Activated naive CD8-positive, alpha-beta T cell (primary cell): ENCODE measurements around the gene JAM3.

Source experiments
- H3K27ac Mint-ChIP-seq: one replicate; pipeline ENCODE4 v1.8.0; 2021; ENCODE audit warnings: mixed read lengths
- H3K27me3 Mint-ChIP-seq: one replicate; pipeline ENCODE4 v1.8.0; 2021; ENCODE audit warnings: mixed read lengths
- H3K36me3 Mint-ChIP-seq: one replicate; pipeline ENCODE4 v1.8.0; 2021; ENCODE audit warnings: mixed read lengths
- H3K4me1 Mint-ChIP-seq: one replicate; pipeline ENCODE4 v1.8.0; 2021; ENCODE audit warnings: low read depth, mixed read lengths
- H3K4me3 Mint-ChIP-seq: one replicate; pipeline ENCODE4 v1.8.0; 2021; ENCODE audit warnings: mild to moderate bottlenecking, mixed read lengths
- H3K9me3 Mint-ChIP-seq: one replicate; pipeline ENCODE4 v1.8.0; 2021; ENCODE audit warnings: low read depth, mixed read lengths

Gene JAM3

DNA sequence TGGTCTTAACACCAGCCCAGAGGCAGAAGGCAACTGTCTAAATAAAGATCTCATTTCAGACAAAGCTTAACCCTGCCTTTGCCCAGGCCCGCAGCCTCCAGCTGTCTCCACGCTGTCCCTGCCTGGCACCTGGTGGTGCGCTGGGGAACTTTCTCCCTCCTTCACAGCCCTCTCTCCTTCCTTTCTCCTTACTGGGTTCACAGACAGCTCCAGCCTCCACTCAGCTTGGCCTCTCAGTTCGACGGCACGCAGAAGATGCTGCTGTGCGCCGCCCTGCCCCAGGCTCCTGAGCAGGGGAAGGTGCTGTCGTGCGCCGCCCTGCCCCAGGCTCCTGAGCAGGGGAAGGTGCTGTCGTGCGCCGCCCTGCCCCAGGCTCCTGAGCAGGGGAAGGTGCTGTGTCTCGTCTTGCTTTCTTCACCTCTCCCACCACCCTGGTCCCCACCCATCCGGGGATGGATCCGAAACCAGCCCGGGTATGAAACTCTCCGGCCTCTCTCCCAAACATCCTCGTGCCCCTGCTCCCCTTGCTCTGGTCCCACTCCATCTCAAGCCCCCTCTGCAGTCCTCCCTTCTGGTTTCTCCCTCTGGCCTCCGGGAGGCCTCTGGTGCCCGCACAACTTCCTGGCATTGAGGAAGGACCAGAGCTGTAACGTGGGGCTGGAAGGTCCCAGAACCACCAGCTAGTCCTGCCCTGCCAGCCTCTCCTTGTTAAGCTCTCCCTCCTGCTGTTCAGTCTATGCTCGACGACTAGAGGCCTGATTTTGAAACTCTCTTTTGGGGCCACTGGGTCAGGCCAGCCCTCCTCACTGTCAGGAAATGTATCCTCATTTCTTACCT is 22.9 kb upstream of the JAM3 start:
- Mint-ChIP-seq H3K4me1 (peaks cover 5% of the 10 kb centered on the region), H3K9me3 (no peaks in the 10 kb centered on the region), H3K27me3 (no peaks in the 10 kb centered on the region), H3K27ac (no peak overlapping the region), H3K4me3 (no peak overlapping the region), H3K36me3 (no peaks in the 10 kb centered on the region)

DNA sequence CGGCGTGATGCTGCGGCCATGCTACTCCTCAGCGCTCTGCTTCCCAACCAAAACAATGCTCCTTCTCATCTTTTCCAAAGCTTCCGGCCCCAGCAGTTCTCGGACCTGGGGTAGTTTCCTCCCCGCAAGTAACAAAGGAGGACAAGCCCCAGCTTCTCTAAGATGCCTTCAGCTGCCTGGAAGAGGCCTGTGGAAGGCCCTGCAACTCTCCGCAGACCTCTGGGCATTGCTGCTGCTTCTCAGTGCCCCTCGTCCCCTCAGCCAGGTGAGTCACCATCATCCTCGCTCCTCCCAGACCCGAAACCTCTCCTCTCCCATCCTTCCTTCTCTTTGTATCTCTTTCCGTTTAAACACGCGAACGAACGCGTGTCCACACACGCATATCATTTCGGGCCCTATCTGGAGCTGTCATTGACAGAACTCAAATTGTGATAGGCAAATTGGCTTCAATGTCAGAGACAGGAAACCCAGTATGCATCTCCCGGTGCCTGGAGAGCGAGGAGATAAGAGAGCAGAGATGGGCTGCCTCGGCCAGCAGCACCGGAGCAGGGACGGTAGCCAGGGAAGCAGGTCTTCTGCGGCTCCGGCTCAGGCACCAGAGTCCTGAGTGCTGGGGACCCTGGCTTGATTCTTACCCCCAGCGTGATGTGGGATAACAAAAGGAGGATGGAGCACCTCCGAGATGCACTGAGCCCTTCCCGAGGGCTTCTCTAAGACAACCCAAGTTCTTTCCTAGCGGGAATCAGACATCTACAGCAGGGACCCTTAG is 22.0 kb upstream of the JAM3 start:
- Mint-ChIP-seq H3K4me1 (peaks cover 5% of the 10 kb centered on the region), H3K36me3 (no peaks in the 10 kb centered on the region), H3K4me3 (no peak overlapping the region), H3K27ac (no peak overlapping the region), H3K27me3 (no peaks in the 10 kb centered on the region), H3K9me3 (no peaks in the 10 kb centered on the region)

DNA sequence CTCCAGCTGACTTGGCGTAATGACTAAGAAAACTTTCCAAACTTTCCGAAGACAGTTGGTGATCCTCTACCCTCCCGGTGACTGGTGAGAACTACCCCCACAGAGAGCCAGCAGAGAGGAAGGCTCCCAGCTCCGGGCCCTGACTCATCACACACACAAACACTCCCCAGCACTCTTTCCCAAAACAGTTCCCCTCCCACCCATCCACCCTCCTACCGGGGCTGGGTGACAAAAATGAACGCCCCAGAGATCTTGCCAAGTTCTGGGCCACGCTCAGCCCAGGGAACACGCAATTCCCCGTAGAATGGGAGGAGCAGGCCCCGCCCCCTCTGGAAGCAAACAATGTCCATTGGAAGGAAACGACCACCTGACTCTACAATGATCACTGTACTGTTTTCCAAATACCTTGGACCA is 21.3 kb upstream of the JAM3 start:
- Mint-ChIP-seq H3K4me1 (peaks cover 5% of the 10 kb centered on the region), H3K4me3 (no peak overlapping the region), H3K36me3 (no peaks in the 10 kb centered on the region), H3K27me3 (no peaks in the 10 kb centered on the region), H3K9me3 (no peaks in the 10 kb centered on the region), H3K27ac (no peak overlapping the region)

- no peak overlapping the region for H3K4me3 Mint-ChIP-seq
- no peaks in the 10 kb centered on the region for H3K9me3 Mint-ChIP-seq
- H3K27ac Mint-ChIP-seq, result no peak overlapping the region
Measured at GRCh38 chr11:134048028-134048427, 20.8 kb upstream of the JAM3 start.

GRCh38 chr11:134049303-134049702 is 19.6 kb upstream of the JAM3 start:
- Mint-ChIP-seq H3K27me3 (no peaks in the 10 kb centered on the region), H3K36me3 (no peaks in the 10 kb centered on the region), H3K9me3 (no peaks in the 10 kb centered on the region), H3K27ac (no peak overlapping the region), H3K4me3 (no peak overlapping the region), H3K4me1 (peaks cover 5% of the 10 kb centered on the region)

More at GRCh38 chr11:134048028-134048427, 20.8 kb upstream of the JAM3 start:
- peaks cover 5% of the 10 kb centered on the region for H3K4me1 Mint-ChIP-seq
- H3K36me3 Mint-ChIP-seq, result no peaks in the 10 kb centered on the region
- no peaks in the 10 kb centered on the region for H3K27me3 Mint-ChIP-seq

DNA sequence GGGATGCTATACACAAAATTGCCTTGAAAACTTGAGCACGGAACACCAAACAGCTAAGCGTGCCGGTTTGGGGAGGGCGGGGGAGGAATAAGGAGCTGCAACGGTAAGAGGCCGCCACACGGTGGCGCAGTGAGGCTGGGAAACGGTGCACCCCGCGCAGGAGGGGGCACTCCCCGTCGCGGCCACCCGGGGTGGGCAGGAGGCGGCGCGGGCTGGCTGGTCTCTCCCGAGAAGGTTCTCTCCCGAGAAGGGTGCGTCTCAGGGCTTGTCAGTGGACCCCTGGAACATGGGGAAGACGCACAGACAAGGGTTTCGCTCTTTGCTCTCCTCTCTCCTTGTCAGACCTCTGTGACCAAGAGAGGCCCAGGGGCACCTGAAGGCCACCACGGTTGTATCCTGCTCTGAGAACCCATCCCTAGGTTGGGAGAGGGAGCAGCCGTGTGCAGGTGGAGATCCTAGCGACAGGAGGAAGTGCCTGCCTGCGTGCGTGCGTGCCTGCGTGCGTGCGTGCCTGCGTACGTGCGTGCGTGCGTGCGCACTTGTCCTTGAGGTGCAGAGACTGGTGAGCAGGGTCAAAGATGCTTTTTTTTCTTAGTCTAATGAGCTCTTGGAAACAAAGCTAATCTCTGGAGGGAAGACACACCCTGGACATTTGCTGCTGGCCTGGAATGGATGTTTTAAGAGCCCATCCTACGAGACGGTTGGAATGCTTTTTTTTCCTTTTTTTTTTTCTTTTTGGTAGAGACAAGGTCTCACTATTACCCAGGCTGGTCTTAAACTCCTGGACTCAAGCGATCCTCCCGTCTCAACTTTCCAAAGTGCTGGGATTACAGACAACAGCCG is 18.1 kb upstream of the JAM3 start:
- H3K4me1 Mint-ChIP-seq, result peaks cover 5% of the 10 kb centered on the region
- H3K36me3 Mint-ChIP-seq, result no peaks in the 10 kb centered on the region
- peak overlapping the region; percentile 16 for H3K27ac Mint-ChIP-seq
- no peaks in the 10 kb centered on the region for H3K27me3 Mint-ChIP-seq
- peak overlapping the region; percentile 30 for H3K4me3 Mint-ChIP-seq
- no peaks in the 10 kb centered on the region for H3K9me3 Mint-ChIP-seq

DNA sequence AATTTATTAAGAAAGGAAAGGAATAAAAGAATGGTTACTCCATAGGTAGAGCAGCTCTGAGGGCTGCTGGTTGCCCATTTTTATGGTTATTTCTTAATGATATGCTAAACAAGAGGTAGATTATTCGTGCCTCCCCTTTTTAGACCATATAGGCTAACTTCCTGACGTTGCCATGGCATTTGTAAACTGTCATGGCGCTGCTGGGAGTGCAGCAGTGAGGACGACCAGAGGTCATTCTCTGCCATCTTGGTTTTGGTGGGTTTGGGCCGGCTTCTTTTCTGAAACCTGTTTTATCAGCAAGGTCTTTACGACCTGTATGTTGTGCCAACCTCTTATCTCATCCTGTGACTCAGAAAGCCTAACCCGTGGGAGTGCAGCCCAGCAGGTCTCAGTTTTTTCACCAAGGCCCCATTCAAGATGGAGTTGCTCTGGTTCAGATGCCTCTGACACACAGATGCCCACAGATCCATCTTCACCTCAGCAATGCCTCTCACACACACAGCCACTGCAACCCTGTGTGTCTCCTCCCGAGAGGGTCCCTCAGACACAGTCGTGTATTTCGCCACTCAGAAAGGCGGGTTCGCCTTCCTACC is 16.4 kb upstream of the JAM3 start:
- Mint-ChIP-seq H3K4me1 (peaks cover 5% of the 10 kb centered on the region), H3K27me3 (no peaks in the 10 kb centered on the region), H3K4me3 (no peak overlapping the region), H3K9me3 (no peaks in the 10 kb centered on the region), H3K36me3 (no peaks in the 10 kb centered on the region), H3K27ac (no peak overlapping the region)

- Mint-ChIP-seq H3K36me3 (no peaks in the 10 kb centered on the region), H3K27me3 (peaks cover 4% of the 10 kb centered on the region), H3K9me3 (no peaks in the 10 kb centered on the region), H3K27ac (no peak overlapping the region), H3K4me1 (peaks cover 12% of the 10 kb centered on the region), H3K4me3 (no peak overlapping the region)
Measured at GRCh38 chr11:134052988-134053945, 15.6 kb upstream of the JAM3 start.

DNA sequence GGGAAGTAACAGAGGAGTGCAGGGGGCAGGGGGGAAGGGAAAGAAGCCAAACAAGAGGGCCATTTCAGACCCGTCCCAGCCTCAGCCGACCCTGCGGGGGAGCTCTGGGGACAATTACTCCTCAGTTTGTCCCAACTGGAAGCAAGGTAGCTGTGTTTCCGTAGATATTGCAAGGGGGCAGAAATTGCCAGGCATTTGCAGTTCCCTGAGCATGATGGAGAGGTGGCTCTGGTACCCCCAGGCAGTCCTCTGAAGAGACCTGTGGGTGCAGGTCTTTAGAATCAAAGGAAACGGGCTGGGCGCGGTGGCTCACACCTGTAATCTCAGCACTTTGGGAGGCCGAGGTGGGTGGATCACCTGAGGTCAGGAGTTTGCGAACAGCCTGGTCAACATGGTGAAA is 13.8 kb upstream of the JAM3 start:
- peaks cover 16% of the 10 kb centered on the region for H3K4me1 Mint-ChIP-seq
- no peaks in the 10 kb centered on the region for H3K36me3 Mint-ChIP-seq
- H3K4me3 Mint-ChIP-seq, result no peak overlapping the region
- H3K27ac Mint-ChIP-seq, result no peak overlapping the region
- peaks cover 9% of the 10 kb centered on the region for H3K27me3 Mint-ChIP-seq
- H3K9me3 Mint-ChIP-seq, result no peaks in the 10 kb centered on the region

DNA sequence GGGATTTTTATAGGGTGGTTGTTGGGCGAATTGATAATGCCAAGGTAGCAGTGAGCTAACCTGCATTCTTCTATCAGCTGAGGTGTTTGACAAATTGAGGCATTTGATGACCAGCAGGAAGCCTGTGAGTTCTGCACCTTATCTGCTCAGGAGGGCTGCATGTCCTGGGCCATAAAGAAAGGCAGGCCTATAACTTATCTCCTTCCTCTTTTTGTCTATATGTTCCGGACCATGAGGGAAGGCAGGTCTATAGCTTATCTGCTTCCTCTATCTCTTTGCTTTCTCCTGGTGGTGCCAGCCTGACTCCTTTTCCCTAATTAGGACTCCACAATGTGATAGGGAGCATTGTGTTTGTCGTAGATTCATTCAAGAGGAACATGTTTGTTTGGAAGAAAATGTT is 8.6 kb upstream of the JAM3 start:
- Mint-ChIP-seq H3K9me3 (no peaks in the 10 kb centered on the region), H3K4me3 (no peak overlapping the region), H3K36me3 (no peaks in the 10 kb centered on the region), H3K4me1 (peaks cover 11% of the 10 kb centered on the region), H3K27me3 (peaks cover 12% of the 10 kb centered on the region), H3K27ac (no peak overlapping the region)

GRCh38 chr11:134062265-134063123 is 6.4 kb upstream of the JAM3 start:
- no peaks in the 10 kb centered on the region for H3K36me3 Mint-ChIP-seq
- H3K27me3 Mint-ChIP-seq, result peaks cover 12% of the 10 kb centered on the region

GRCh38 chr11:134063124-134063495 is 5.8 kb upstream of the JAM3 start:
- no peak overlapping the region for H3K4me3 Mint-ChIP-seq
- H3K36me3 Mint-ChIP-seq, result no peaks in the 10 kb centered on the region
- peaks cover 10% of the 10 kb centered on the region for H3K27me3 Mint-ChIP-seq
- no peak overlapping the region for H3K27ac Mint-ChIP-seq
- H3K9me3 Mint-ChIP-seq, result no peaks in the 10 kb centered on the region
- H3K4me1 Mint-ChIP-seq, result peaks cover 5% of the 10 kb centered on the region

More at GRCh38 chr11:134062265-134063123, 6.4 kb upstream of the JAM3 start:
- H3K4me1 Mint-ChIP-seq, result peaks cover 11% of the 10 kb centered on the region
- no peaks in the 10 kb centered on the region for H3K9me3 Mint-ChIP-seq
- H3K27ac Mint-ChIP-seq, result no peak overlapping the region
- no peak overlapping the region for H3K4me3 Mint-ChIP-seq
